ENCODE data around the gene LRTM2.

GRCh38 chr12:1872001-1872400 is 51.6 kb downstream of the LRTM2 start:
- no peak for TF ChIP-seq CTCF (IDR thresholded peaks at IDR 0.05)
- TF ChIP-seq POLR2A (IDR thresholded peaks at IDR 0.05), result no peak
